Measurements from ENCODE around the gene RMND1. TPM values are rescaled to one million over a fixed set of nuclear protein-coding genes. Genes with fewer than 3 reads are reported as not detected.

The RMND1 gene
- total and polyA plus RNA-seq, 2 of the 13 experiments (the other 11 are each of a cell fraction or from before 2014, with no cell fraction given): 34.0 to 72.5 TPM

DNA sequence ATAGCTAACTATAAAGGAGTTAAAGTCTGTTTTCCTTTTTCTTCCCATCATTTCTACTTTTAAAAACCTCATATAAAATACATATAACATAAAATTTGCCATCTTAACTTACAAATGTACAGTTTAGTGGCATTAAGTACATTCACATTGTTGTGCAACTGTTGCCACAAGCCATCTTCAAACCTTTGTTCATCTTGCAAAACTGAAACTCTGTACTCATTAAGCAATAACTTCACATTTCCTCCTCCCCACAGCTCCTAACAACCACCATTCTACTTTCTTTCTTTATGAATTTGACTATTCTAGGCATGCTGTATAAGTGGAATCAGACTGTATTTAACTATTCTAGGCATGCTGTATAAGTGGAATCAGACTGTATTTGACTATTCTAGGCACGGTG, 46.4 kb upstream of the RMND1 start (continued):
- TF ChIP-seq, protein P1, sequence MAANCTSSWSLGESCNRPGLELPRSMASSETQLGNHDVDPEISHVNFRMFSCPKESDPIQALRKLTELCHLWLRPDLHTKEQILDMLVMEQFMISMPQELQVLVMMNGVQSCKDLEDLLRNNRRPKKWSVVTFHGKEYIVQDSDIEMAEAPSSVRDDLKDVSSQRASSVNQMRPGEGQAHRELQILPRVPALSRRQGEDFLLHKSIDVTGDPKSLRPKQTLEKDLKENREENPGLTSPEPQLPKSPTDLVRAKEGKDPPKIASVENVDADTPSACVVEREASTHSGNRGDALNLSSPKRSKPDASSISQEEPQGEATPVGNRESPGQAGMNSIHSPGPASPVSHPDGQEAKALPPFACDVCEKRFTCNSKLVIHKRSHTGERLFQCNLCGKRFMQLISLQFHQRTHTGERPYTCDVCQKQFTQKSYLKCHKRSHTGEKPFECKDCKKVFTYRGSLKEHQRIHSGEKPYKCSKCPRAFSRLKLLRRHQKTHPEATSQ (CRISPR knock-in tag; IDR thresholded peaks at IDR 0.05; ENCODE audit: borderline replicate concordance): no peak
- TF ChIP-seq RFX1 (IDR thresholded peaks at IDR 0.05): no peak
- TF ChIP-seq NCOR1 (IDR thresholded peaks at IDR 0.05; ENCODE audit: borderline replicate concordance, low read length): peak; percentile 92
- peak; percentile 73 to 89; a peak in 2 of 4 replicates for TF ChIP-seq EP300 (IDR thresholded peaks at IDR 0.05; ENCODE audit: low read depth in 2 of 2, low read length in 2 of 2)
- 0 out of 2 replicates have a peak, but pooled peaks have one; percentile 14 for TF ChIP-seq EP300 (CRISPR knock-in tag; IDR thresholded peaks at IDR 0.05; ENCODE audit: borderline replicate concordance)
- no peak for TF ChIP-seq ZKSCAN8 (CRISPR knock-in tag; IDR thresholded peaks at IDR 0.05; ENCODE audit: borderline replicate concordance)
- TF ChIP-seq ZNF180 (CRISPR knock-in tag; IDR thresholded peaks at IDR 0.05; ENCODE audit: borderline replicate concordance, low read depth): no peak
- TF ChIP-seq, protein P2, sequence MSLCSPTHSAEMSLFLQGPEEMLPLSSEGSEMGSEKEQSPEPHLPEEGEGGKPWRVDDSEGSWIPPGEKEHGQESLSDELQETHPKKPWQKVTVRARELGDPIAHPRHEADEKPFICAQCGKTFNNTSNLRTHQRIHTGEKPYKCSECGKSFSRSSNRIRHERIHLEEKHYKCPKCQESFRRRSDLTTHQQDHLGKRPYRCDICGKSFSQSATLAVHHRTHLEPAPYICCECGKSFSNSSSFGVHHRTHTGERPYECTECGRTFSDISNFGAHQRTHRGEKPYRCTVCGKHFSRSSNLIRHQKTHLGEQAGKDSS (CRISPR knock-in tag; IDR thresholded peaks at IDR 0.05; ENCODE audit: borderline replicate concordance, low read depth): no peak
- no peak for TF ChIP-seq RELA (CRISPR knock-in tag; IDR thresholded peaks at IDR 0.05)
- TF ChIP-seq, protein P3, sequence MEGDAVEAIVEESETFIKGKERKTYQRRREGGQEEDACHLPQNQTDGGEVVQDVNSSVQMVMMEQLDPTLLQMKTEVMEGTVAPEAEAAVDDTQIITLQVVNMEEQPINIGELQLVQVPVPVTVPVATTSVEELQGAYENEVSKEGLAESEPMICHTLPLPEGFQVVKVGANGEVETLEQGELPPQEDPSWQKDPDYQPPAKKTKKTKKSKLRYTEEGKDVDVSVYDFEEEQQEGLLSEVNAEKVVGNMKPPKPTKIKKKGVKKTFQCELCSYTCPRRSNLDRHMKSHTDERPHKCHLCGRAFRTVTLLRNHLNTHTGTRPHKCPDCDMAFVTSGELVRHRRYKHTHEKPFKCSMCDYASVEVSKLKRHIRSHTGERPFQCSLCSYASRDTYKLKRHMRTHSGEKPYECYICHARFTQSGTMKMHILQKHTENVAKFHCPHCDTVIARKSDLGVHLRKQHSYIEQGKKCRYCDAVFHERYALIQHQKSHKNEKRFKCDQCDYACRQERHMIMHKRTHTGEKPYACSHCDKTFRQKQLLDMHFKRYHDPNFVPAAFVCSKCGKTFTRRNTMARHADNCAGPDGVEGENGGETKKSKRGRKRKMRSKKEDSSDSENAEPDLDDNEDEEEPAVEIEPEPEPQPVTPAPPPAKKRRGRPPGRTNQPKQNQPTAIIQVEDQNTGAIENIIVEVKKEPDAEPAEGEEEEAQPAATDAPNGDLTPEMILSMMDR (CRISPR knock-in tag; IDR thresholded peaks at IDR 0.05): no peak
- TF ChIP-seq ZNF619 (CRISPR knock-in tag; IDR thresholded peaks at IDR 0.05): no peak
- TF ChIP-seq, protein P4, sequence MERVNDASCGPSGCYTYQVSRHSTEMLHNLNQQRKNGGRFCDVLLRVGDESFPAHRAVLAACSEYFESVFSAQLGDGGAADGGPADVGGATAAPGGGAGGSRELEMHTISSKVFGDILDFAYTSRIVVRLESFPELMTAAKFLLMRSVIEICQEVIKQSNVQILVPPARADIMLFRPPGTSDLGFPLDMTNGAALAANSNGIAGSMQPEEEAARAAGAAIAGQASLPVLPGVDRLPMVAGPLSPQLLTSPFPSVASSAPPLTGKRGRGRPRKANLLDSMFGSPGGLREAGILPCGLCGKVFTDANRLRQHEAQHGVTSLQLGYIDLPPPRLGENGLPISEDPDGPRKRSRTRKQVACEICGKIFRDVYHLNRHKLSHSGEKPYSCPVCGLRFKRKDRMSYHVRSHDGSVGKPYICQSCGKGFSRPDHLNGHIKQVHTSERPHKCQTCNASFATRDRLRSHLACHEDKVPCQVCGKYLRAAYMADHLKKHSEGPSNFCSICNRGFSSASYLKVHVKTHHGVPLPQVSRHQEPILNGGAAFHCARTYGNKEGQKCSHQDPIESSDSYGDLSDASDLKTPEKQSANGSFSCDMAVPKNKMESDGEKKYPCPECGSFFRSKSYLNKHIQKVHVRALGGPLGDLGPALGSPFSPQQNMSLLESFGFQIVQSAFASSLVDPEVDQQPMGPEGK (CRISPR knock-in tag; IDR thresholded peaks at IDR 0.05): peak; percentile 38; the same call in 1 of the 2 replicates
- TF ChIP-seq LCORL (IDR thresholded peaks at IDR 0.05): no peak
- peak; percentile 38; the same call in 1 of the 2 replicates for TF ChIP-seq LCORL (CRISPR knock-in tag; IDR thresholded peaks at IDR 0.05)
- TF ChIP-seq, protein P5, sequence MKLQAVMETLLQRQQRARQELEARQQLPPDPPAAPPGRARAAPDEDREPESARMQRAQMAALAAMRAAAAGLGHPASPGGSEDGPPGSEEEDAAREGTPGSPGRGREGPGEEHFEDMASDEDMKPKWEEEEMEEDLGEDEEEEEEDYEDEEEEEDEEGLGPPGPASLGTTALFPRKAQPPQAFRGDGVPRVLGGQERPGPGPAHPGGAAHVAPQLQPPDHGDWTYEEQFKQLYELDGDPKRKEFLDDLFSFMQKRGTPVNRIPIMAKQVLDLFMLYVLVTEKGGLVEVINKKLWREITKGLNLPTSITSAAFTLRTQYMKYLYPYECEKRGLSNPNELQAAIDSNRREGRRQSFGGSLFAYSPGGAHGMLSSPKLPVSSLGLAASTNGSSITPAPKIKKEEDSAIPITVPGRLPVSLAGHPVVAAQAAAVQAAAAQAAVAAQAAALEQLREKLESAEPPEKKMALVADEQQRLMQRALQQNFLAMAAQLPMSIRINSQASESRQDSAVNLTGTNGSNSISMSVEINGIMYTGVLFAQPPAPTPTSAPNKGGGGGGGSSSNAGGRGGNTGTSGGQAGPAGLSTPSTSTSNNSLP (IDR thresholded peaks at IDR 0.05; ENCODE audit: low read depth, low read length): no peak
- no peak for TF ChIP-seq JDP2 (CRISPR knock-in tag; IDR thresholded peaks at IDR 0.05; ENCODE audit: borderline replicate concordance)
- TF ChIP-seq HHEX (CRISPR knock-in tag; IDR thresholded peaks at IDR 0.05): no peak
- TF ChIP-seq RFX3 (CRISPR knock-in tag; IDR thresholded peaks at IDR 0.05): no peak
- TF ChIP-seq, protein P6, sequence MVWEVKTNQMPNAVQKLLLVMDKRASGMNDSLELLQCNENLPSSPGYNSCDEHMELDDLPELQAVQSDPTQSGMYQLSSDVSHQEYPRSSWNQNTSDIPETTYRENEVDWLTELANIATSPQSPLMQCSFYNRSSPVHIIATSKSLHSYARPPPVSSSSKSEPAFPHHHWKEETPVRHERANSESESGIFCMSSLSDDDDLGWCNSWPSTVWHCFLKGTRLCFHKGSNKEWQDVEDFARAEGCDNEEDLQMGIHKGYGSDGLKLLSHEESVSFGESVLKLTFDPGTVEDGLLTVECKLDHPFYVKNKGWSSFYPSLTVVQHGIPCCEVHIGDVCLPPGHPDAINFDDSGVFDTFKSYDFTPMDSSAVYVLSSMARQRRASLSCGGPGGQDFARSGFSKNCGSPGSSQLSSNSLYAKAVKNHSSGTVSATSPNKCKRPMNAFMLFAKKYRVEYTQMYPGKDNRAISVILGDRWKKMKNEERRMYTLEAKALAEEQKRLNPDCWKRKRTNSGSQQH (CRISPR knock-in tag; IDR thresholded peaks at IDR 0.05; ENCODE audit: low read depth): no peak
- no peak for TF ChIP-seq KMT2B (CRISPR knock-in tag; IDR thresholded peaks at IDR 0.05)

Data from HepG2 (cell line).